ENCODE results near the gene MRFAP1L1. TPM values are rescaled to one million over a fixed set of nuclear protein-coding genes. Genes with fewer than 3 reads are reported as not detected.

Gene MRFAP1L1
- total and polyA plus RNA-seq, 2 donors (not counting 1 experiment from before 2014, with no cell fraction given), result 12.5 to 57.2 TPM

GRCh38 chr4:6703786-6704185 is 5.9 kb downstream of the MRFAP1L1 start:
- Histone ChIP-seq H3K27ac (ENCODE audit: low read length in 2 of 2) (no peak overlapping the region), H2AFZ (ENCODE audit: insufficient read depth, low read depth, low read length, poor library complexity, severe bottlenecking) (no peak overlapping the region), H3K9ac (ENCODE audit: low read length) (no peak overlapping the region), H3K9me3 (ENCODE audit: control extremely low read depth in 1 of 3, control insufficient read depth in 2 of 3, insufficient read depth in 1 of 3, low read length in 2 of 3) (no peaks in the 10 kb centered on the region), H3K4me3 (ENCODE audit: control extremely low read depth in 1 of 5, extremely low read depth in 1 of 5, insufficient read depth in 1 of 5, low read depth in 2 of 5, low read length in 4 of 5) (no peak overlapping the region), H3K27me3 (replicated peaks in 1 of 4; ENCODE audit: control extremely low read depth in 1 of 4, control insufficient read depth in 3 of 4, insufficient read depth in 4 of 4, low read length in 3 of 4) (no peaks in the 10 kb centered on the region), H3K36me3 (replicated peaks in 1 of 2; ENCODE audit: control extremely low read depth in 1 of 2, control insufficient read depth in 1 of 2, extremely low read depth in 1 of 2, insufficient read depth in 2 of 2, low read length in 1 of 2) (peaks cover 6 to 15% of the 10 kb centered on the region in 2 experiments), H3K79me2 (ENCODE audit: control insufficient read depth, insufficient read depth, low read length) (peaks cover 58% of the 10 kb centered on the region), H4K20me1 (ENCODE audit: control insufficient read depth, insufficient read depth, low read length, poor library complexity, severe bottlenecking) (peaks cover 4% of the 10 kb centered on the region), H3K4me2 (replicated peaks; ENCODE audit: low read depth, low read length, poor library complexity, severe bottlenecking) (no peak overlapping the region), H3K4me1 (ENCODE audit: control insufficient read depth in 2 of 2, insufficient read depth in 2 of 2, low read length in 2 of 2) (peaks cover 22 to 23% of the 10 kb centered on the region in 2 donors)
- ChIA-PET POLR2A (no interaction called here), CTCF (no interaction called here)
- no peak for ATAC-seq (ENCODE audit: low read depth)
- no peak for TF ChIP-seq CTCF (IDR thresholded peaks at IDR 0.05)
- no peak for TF ChIP-seq EZH2 (IDR thresholded peaks at IDR 0.05; ENCODE audit: borderline replicate concordance, insufficient read depth, low read depth, low read length, poor library complexity, severe bottlenecking)
- 81% methylated on average over 2 of the region's 3 CpGs for WGBS (ENCODE audit: insufficient coverage)
- Mint-ChIP-seq H3K4me1 (peaks cover 36% of the 10 kb centered on the region), H3K27me3 (no peaks in the 10 kb centered on the region), H3K4me3 (no peak overlapping the region), H3K9me3 (ENCODE audit: insufficient read depth) (no peaks in the 10 kb centered on the region), H3K27ac (no peak overlapping the region)
- intact Hi-C loops (cut with micrococcal nuclease), result no loop called here
- DNase-seq, result no peak

GRCh38 chr4:6702761-6703160 is 6.9 kb downstream of the MRFAP1L1 start:
- no peak overlapping the region for H3K27ac ChIP-seq (ENCODE audit: low read length in 2 of 2)
- H3K9me3 Mint-ChIP-seq (ENCODE audit: insufficient read depth), result no peaks in the 10 kb centered on the region
- no peak overlapping the region for H3K4me2 ChIP-seq (replicated peaks; ENCODE audit: low read depth, low read length, poor library complexity, severe bottlenecking)
- peaks cover 4% of the 10 kb centered on the region for H4K20me1 ChIP-seq (ENCODE audit: control insufficient read depth, insufficient read depth, low read length, poor library complexity, severe bottlenecking)
- TF ChIP-seq CTCF (IDR thresholded peaks at IDR 0.05) (no peak), EZH2 (IDR thresholded peaks at IDR 0.05; ENCODE audit: borderline replicate concordance, insufficient read depth, low read depth, low read length, poor library complexity, severe bottlenecking) (no peak)
- no peaks in the 10 kb centered on the region for H3K27me3 ChIP-seq (replicated peaks in 1 of 4; ENCODE audit: control extremely low read depth in 1 of 4, control insufficient read depth in 3 of 4, insufficient read depth in 4 of 4, low read length in 3 of 4)
- H3K36me3 ChIP-seq (replicated peaks in 1 of 2; ENCODE audit: control extremely low read depth in 1 of 2, control insufficient read depth in 1 of 2, extremely low read depth in 1 of 2, insufficient read depth in 2 of 2, low read length in 1 of 2), result peaks cover 5 to 16% of the 10 kb centered on the region in 2 experiments
- CTCF ChIA-PET, result interaction anchor here (0.6 kb wide), 1 partner anchor 398 kb away, joined by 3 read pairs; no protein-coding TSS in a partner anchor
- no peak overlapping the region for H3K9ac ChIP-seq (ENCODE audit: low read length)
- WGBS (ENCODE audit: insufficient coverage), result no CpG with 5 or more reads among the region's 1 CpG
- H3K79me2 ChIP-seq (ENCODE audit: control insufficient read depth, insufficient read depth, low read length), result peaks cover 48% of the 10 kb centered on the region
- peaks cover 12 to 13% of the 10 kb centered on the region in 2 donors for H3K4me1 ChIP-seq (ENCODE audit: control insufficient read depth in 2 of 2, insufficient read depth in 2 of 2, low read length in 2 of 2)
- H3K27ac Mint-ChIP-seq, result no peak overlapping the region
- no peaks in the 10 kb centered on the region for H3K9me3 ChIP-seq (ENCODE audit: control extremely low read depth in 1 of 3, control insufficient read depth in 2 of 3, insufficient read depth in 1 of 3, low read length in 2 of 3)
- peaks cover 27% of the 10 kb centered on the region for H3K4me1 Mint-ChIP-seq
- POLR2A ChIA-PET, result interaction anchor here (0.6 kb wide), 1 partner anchor 83 kb away, joined by 3 read pairs; no protein-coding TSS in a partner anchor
- H3K4me3 Mint-ChIP-seq, result no peak overlapping the region
- H3K4me3 ChIP-seq (ENCODE audit: control extremely low read depth in 1 of 5, extremely low read depth in 1 of 5, insufficient read depth in 1 of 5, low read depth in 2 of 5, low read length in 4 of 5), result no peak overlapping the region
- H2AFZ ChIP-seq (ENCODE audit: insufficient read depth, low read depth, low read length, poor library complexity, severe bottlenecking), result no peak overlapping the region
- intact Hi-C loops (cut with micrococcal nuclease), result no loop called here
- no peaks in the 10 kb centered on the region for H3K27me3 Mint-ChIP-seq
- no peak for DNase-seq
- ATAC-seq (ENCODE audit: low read depth), result no peak
